HepG2 (cell line): ENCODE results near the gene PLEKHD1. TPM values are rescaled to one million over a fixed set of nuclear protein-coding genes. Genes with fewer than 3 reads are reported as not detected.

Experiments
- ARHGAP35 ChIP-seq: sonication (generic); formaldehyde crosslinking; IDR thresholded peaks from 2 replicates; pipeline ENCODE4 v1.9.0; 2022; ENCODE audit warnings: mild to moderate bottlenecking, inconsistent platforms, moderate library complexity, missing genetic modification reagents, borderline replicate concordance
- FOXO4 ChIP-seq: sonication (generic); formaldehyde crosslinking; conservative IDR thresholded peaks from 2 replicates; pipeline ENCODE4 v1.8.1; 2023; ENCODE audit warnings: missing genetic modification reagents
- KAT8 ChIP-seq: IDR thresholded peaks from 2 replicates; pipeline ENCODE4 v1.6.1; 2016; ENCODE audit warnings: missing genetic modification reagents, missing compliant biosample characterization
- NR2F1 ChIP-seq, 2 experiments: fragments of 450-650 bp in 1 of 2; formaldehyde crosslinking in 1 of 2; IDR thresholded peaks; 2 replicates each; pipeline versions ENCODE4 v1.5.0 to v1.6.1; 2016 to 2020; ENCODE audit warnings: mild to moderate bottlenecking in 1 of 2, missing compliant biosample characterization in 1 of 2, missing genetic modification reagents in 1 of 2, moderate library complexity in 1 of 2
- PAF1 ChIP-seq: IDR thresholded peaks from 2 replicates; pipeline ENCODE4 v1.6.1; 2016; ENCODE audit warnings: missing genetic modification reagents, missing compliant biosample characterization
- SETDB1 ChIP-seq: sonication (generic); formaldehyde crosslinking; IDR thresholded peaks from 2 replicates; pipeline ENCODE4 v1.5.1; 2020; ENCODE audit warnings: missing genetic modification reagents, mild to moderate bottlenecking, borderline replicate concordance
- STAT6 ChIP-seq: sonication (generic); formaldehyde crosslinking; IDR thresholded peaks from 2 replicates; pipeline ENCODE4 v1.4.0; 2020; ENCODE audit warnings: missing genetic modification reagents, mild to moderate bottlenecking, borderline replicate concordance
- THAP7 ChIP-seq: sonication (generic); formaldehyde crosslinking; IDR thresholded peaks from 2 replicates; pipeline ENCODE4 v1.8.1; 2023; ENCODE audit warnings: mild to moderate bottlenecking, missing genetic modification reagents
- ZBTB2 ChIP-seq: sonication (generic); formaldehyde crosslinking; IDR thresholded peaks from 2 replicates; pipeline ENCODE4 v1.8.0; 2022; ENCODE audit warnings: low read depth, missing genetic modification reagents
- ZMYM3 ChIP-seq: sonication (generic); formaldehyde crosslinking; IDR thresholded peaks from 2 replicates; pipeline ENCODE4 v1.5.1; 2020; ENCODE audit warnings: mild to moderate bottlenecking, missing genetic modification reagents
- ZNF329 ChIP-seq: sonication (generic); formaldehyde crosslinking; IDR thresholded peaks from 2 replicates; pipeline ENCODE4 v1.9.0; 2021; ENCODE audit warnings: low read depth, mild to moderate bottlenecking, missing genetic modification reagents
- ZNF503 ChIP-seq: sonication (generic); formaldehyde crosslinking; IDR thresholded peaks from 2 replicates; pipeline ENCODE4 v1.4.0; 2020; ENCODE audit warnings: missing genetic modification reagents
- polyA plus RNA-seq, 8 experiments: library from polyadenylated mRNA; depleted of rRNA in 3 of 8; stranded (reverse) in 7 of 8; unstranded in 1 of 8; fragments of >200 nt; fragmentation: Illumina TruSeq in 4 of 8; extraction: Trizol in 4 of 8; gene quantifications; 2 replicates each; pipeline versions ENCODE4 v1.2.1 to v1.2.3, GENCODE V29; 2011 to 2016; ENCODE audit warnings: low read depth in 4 of 8, missing spikeins in 1 of 8, mixed read lengths in 1 of 8; ENCODE audit not compliant: insufficient read depth in 1 of 8
- total RNA-seq, 5 experiments: library from RNA; depleted of rRNA; stranded (reverse); fragments of >200 nt; fragmentation: Illumina TruSeq; extraction: Trizol; gene quantifications; 2 replicates each; pipeline ENCODE4 v1.2.3, GENCODE V29; 2016; ENCODE audit warnings: low read depth in 1 of 5

The PLEKHD1 gene
- total and polyA plus RNA-seq, 2 of the 13 experiments (the other 11 are each of a cell fraction or from before 2014, with no cell fraction given), result 0.01 TPM; not detected in 1

- TF ChIP-seq PAF1 (CRISPR knock-in tag), result no peak
- TF ChIP-seq THAP7, result no peak
- TF ChIP-seq NR2F1 (CRISPR knock-in tag; IDR thresholded peaks at IDR 0.05), result no peak
- no peak for TF ChIP-seq ZNF503 (CRISPR knock-in tag)
- TF ChIP-seq ARHGAP35 (CRISPR knock-in tag), result no peak
- no peak for TF ChIP-seq ZNF329 (CRISPR knock-in tag)
- TF ChIP-seq STAT6 (CRISPR knock-in tag), result no peak
- TF ChIP-seq ZBTB2 (CRISPR knock-in tag), result no peak
- TF ChIP-seq FOXO4 (CRISPR knock-in tag), result no peak
- TF ChIP-seq SETDB1, result no peak
- no peak for TF ChIP-seq ZMYM3
- no peak for TF ChIP-seq KAT8
Measured at GRCh38 chr14:69480136-69480535, 4.4 kb upstream of the PLEKHD1 start (continued).
